Erythroblast (primary cell): Measurements from ENCODE around the gene LHFPL4.

Experiments used
- GATA1 ChIP-seq: IDR thresholded peaks from 2 replicates; pipeline ENCODE4 v1.6.1; 2011; ENCODE audit warnings: low read depth, mild to moderate bottlenecking, control low read depth, low read length, moderate library complexity
- POLR2A ChIP-seq: IDR thresholded peaks from 2 replicates; pipeline ENCODE4 v1.6.1; 2011; ENCODE audit warnings: mild to moderate bottlenecking, low read length

DNA sequence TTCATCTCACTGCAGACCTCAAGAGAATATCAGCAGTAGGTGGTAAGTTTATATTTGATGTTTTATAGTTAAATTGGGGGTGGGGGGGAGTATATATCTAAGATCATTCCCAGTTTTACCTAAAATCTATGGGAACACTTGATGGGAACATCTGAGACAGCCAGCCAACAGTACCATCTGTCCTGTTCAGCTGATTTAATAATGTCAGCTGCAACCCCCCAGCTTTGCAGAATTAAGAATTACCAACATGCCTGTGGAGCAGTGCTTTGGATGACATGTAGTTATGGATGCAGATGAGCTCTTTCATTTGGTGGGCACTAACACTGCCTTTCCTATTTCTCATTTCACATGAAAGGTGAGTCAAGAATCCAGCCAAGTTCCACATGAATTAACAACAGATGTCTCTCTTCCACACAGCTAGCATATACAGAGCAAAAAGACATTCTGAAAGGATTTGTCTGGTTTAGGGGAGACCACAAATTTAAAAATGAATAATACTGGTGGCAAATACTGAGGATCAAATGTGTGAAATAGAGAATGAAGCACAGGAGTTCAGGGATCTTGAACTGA, 80.0 kb downstream of the LHFPL4 start:
- TF ChIP-seq POLR2A = no peak
- TF ChIP-seq GATA1 = no peak
